BLaER1 treated with 17β-estradiol and CSF1 and Interleukin-3, amounts not matched to agents 10 nM and 100 nM (cell line): ENCODE measurements around the gene LMO1.

ENCODE experiments used
- H3K27ac ChIP-seq, 11 experiments: shearing (Covaris generic); formaldehyde crosslinking; 2 replicates each; pipeline ENCODE4 v1.8.1; 2022
- H3K27me3 ChIP-seq, 11 experiments: shearing (Covaris generic); formaldehyde crosslinking; 2 replicates each; pipeline ENCODE4 v1.8.1; 2022
- H3K36me3 ChIP-seq, 11 experiments: shearing (Covaris generic); formaldehyde crosslinking; 2 replicates each; pipeline ENCODE4 v1.8.1; 2022
- H3K4me1 ChIP-seq, 10 experiments: shearing (Covaris generic); formaldehyde crosslinking; 2 replicates each; pipeline ENCODE4 v1.8.1; 2022
- H3K4me2 ChIP-seq, 11 experiments: shearing (Covaris generic); formaldehyde crosslinking; 2 replicates each; pipeline ENCODE4 v1.8.1; 2022
- H3K4me3 ChIP-seq, 10 experiments: shearing (Covaris generic); formaldehyde crosslinking; 2 replicates each; pipeline ENCODE4 v1.8.1; 2022
- H3K9ac ChIP-seq, 11 experiments: shearing (Covaris generic); formaldehyde crosslinking; 2 replicates each; pipeline ENCODE4 v1.8.1; 2022
- H3K9me3 ChIP-seq, 11 experiments: shearing (Covaris generic); formaldehyde crosslinking; replicated peaks in 1 of 11; 2 replicates each; pipeline ENCODE4 v1.8.1; 2022
- H4K20me1 ChIP-seq, 11 experiments: shearing (Covaris generic); formaldehyde crosslinking; 2 replicates each; pipeline ENCODE4 v1.8.1; 2022
- Cebpa-rat ChIP-seq, 11 experiments: shearing (Covaris generic); IDR thresholded peaks; 2 replicates each; pipeline ENCODE4 v1.8.1; 2022

The LMO1 gene

GRCh38 chr11:8230178-8230859 lies 33.4 kb downstream of the LMO1 start:
- peaks cover 0 to 15% (median 0%) of the 10 kb centered on the region in 11 experiments; a peak in 3 of 22 replicates for H4K20me1 ChIP-seq
- no peak overlapping the region for H3K27ac ChIP-seq
- peaks cover 0 to 10% (median 0%) of the 10 kb centered on the region in 10 experiments; a peak in 4 of 20 replicates for H3K4me1 ChIP-seq
- TF ChIP-seq Cebpa-rat (IDR thresholded peaks at IDR 0.05) = no peak
- H3K27me3 ChIP-seq = no peaks in the 10 kb centered on the region
- no peak overlapping the region for H3K4me3 ChIP-seq
- no peak overlapping the region for H3K4me2 ChIP-seq
- H3K36me3 ChIP-seq = no peaks in the 10 kb centered on the region
- no peaks in the 10 kb centered on the region for H3K9me3 ChIP-seq
- no peak overlapping the region for H3K9ac ChIP-seq

DNA sequence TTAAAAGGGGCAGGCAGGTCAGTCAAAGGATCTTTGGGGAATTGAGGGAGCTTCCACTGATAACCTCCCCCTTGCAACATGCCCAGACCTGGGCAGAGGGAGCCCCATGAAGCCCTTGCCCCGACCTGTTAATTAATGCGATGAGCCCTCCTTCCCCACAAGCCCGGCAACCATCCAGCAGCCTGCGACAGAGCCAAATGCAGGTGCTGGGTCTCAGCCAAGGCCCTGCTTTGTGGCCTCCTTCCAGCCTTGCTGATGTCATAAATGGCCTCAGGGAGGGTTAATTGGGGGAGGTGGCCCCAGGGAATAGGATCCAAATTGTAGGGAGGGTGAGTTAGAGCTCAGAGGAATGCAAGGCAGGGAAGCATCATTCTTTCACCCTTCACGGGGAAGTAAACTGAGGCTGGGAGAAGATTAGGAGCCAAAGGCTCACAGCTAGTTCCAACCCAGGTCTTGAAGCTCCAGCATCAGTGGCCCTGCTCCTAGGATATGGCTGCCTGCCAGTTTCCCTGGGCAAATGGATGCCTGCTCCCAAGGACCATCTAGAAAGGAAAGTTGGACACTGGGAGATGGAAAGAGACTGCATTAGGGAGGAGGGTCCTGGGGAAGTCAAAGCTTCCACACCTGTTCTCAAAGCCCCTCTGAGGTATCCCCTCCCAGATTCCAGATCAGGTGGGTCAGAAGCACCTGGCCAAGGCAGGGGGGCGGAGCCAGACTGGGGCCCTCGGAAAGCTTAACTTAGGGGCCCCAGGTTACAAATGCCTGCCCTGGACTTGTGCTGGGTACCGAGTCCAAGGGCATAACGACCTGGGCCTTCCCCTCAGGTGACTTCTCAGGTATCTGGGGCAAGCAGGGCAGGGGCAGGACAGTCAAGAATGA lies 34.1 kb downstream of the LMO1 start:
- TF ChIP-seq Cebpa-rat (IDR thresholded peaks at IDR 0.05) = no peak
- Histone ChIP-seq H3K4me3 (no peak overlapping the region), H3K4me2 (no peak overlapping the region), H3K9me3 (no peaks in the 10 kb centered on the region), H3K4me1 (peaks cover 0 to 3% (median 0%) of the 10 kb centered on the region in 10 experiments; a peak in 5 of 20 replicates), H3K27me3 (peaks cover 0 to 4% (median 0%) of the 10 kb centered on the region in 11 experiments; a peak in 1 of 22 replicates), H3K9ac (no peak overlapping the region), H4K20me1 (peaks cover 0 to 21% (median 0%) of the 10 kb centered on the region in 11 experiments; a peak in 3 of 22 replicates), H3K27ac (no peak overlapping the region), H3K36me3 (no peaks in the 10 kb centered on the region)

- H3K27me3 ChIP-seq = peaks cover 0 to 8% (median 0%) of the 10 kb centered on the region in 11 experiments; a peak in 4 of 22 replicates
- no peak overlapping the region for H3K9ac ChIP-seq
- no peak overlapping the region for H3K4me3 ChIP-seq
- H3K4me2 ChIP-seq = no peak overlapping the region
- peaks cover 0 to 26% (median 0%) of the 10 kb centered on the region in 11 experiments; a peak in 5 of 22 replicates for H4K20me1 ChIP-seq
- H3K27ac ChIP-seq = no peak overlapping the region
- peaks cover 8 to 15% (median 11%) of the 10 kb centered on the region in 10 experiments for H3K4me1 ChIP-seq
- TF ChIP-seq Cebpa-rat (IDR thresholded peaks at IDR 0.05) = no peak
- no peaks in the 10 kb centered on the region for H3K36me3 ChIP-seq
- H3K9me3 ChIP-seq = no peaks in the 10 kb centered on the region
These were observed 35.4 kb downstream of the LMO1 start for GRCh38 chr11:8228231-8228630.

GRCh38 chr11:8227156-8228152 lies 36.2 kb downstream of the LMO1 start:
- no peak for TF ChIP-seq Cebpa-rat (IDR thresholded peaks at IDR 0.05)
- Histone ChIP-seq H3K9ac (no peak overlapping the region), H3K4me2 (no peak overlapping the region), H3K9me3 (no peaks in the 10 kb centered on the region), H3K27me3 (peaks cover 0 to 8% (median 0%) of the 10 kb centered on the region in 11 experiments; a peak in 4 of 22 replicates), H4K20me1 (peaks cover 0 to 34% (median 0%) of the 10 kb centered on the region in 11 experiments; a peak in 6 of 22 replicates), H3K27ac (no peak overlapping the region), H3K36me3 (no peaks in the 10 kb centered on the region), H3K4me3 (no peak overlapping the region), H3K4me1 (peaks cover 15 to 23% (median 19%) of the 10 kb centered on the region in 10 experiments)

- Histone ChIP-seq H4K20me1 (peaks cover 0 to 32% (median 0%) of the 10 kb centered on the region in 11 experiments; a peak in 6 of 22 replicates), H3K9ac (no peak overlapping the region), H3K27me3 (peaks cover 0 to 24% (median 14%) of the 10 kb centered on the region in 11 experiments; a peak in 14 of 22 replicates), H3K27ac (no peak overlapping the region), H3K36me3 (no peaks in the 10 kb centered on the region), H3K4me1 (peaks cover 17 to 25% (median 20%) of the 10 kb centered on the region in 10 experiments), H3K9me3 (no peaks in the 10 kb centered on the region), H3K4me2 (no peak overlapping the region), H3K4me3 (no peak overlapping the region)
- no peak for TF ChIP-seq Cebpa-rat (IDR thresholded peaks at IDR 0.05)
These were observed 38.1 kb downstream of the LMO1 start for GRCh38 chr11:8225589-8226036.

DNA sequence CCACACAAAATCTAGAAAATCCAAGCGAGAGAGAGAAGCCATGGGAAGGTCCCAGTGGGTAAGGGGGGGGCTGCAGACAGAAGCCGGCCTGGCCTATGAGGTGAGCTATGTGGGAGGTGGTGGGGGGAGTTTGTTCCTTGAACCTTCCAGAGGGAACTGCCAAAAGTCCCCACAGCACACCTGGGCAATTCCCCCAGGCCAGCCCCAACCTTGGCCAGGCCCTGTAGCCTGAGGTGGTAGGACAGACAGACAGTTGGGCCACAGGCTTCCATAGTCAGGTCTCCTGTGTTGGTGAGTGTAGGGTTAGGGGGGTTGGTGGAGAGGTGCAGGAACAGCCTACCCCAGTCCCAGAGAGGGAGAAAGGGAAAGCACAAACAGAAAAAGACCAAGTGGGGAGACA lies 39.0 kb downstream of the LMO1 start:
- no peak for TF ChIP-seq Cebpa-rat (IDR thresholded peaks at IDR 0.05)
- H3K27me3 ChIP-seq = peaks cover 0 to 31% (median 16%) of the 10 kb centered on the region in 11 experiments; a peak in 14 of 22 replicates
- H3K4me2 ChIP-seq = no peak overlapping the region; a peak in 2 of 22 replicates
- H3K36me3 ChIP-seq = no peaks in the 10 kb centered on the region
- H3K9ac ChIP-seq = no peak overlapping the region; a peak in 1 of 22 replicates
- H3K27ac ChIP-seq = no peak overlapping the region
- peaks cover 0 to 32% (median 0%) of the 10 kb centered on the region in 11 experiments; a peak in 6 of 22 replicates for H4K20me1 ChIP-seq
- no peak overlapping the region for H3K4me3 ChIP-seq
- peaks cover 17 to 25% (median 20%) of the 10 kb centered on the region in 10 experiments for H3K4me1 ChIP-seq
- no peaks in the 10 kb centered on the region for H3K9me3 ChIP-seq

- H3K4me3 ChIP-seq = no peak overlapping the region
- TF ChIP-seq Cebpa-rat (IDR thresholded peaks at IDR 0.05) = no peak
- H3K4me1 ChIP-seq = peaks cover 18 to 25% (median 20%) of the 10 kb centered on the region in 10 experiments
- peaks cover 0 to 32% (median 0%) of the 10 kb centered on the region in 11 experiments; a peak in 6 of 22 replicates for H4K20me1 ChIP-seq
- 0 out of 22 replicates have a peak overlapping the region, but pooled peaks of 2 of the 11 experiments have one; percentile 9 to 12 for H3K27ac ChIP-seq
- peak overlapping the region in 1 of 11 experiments; percentile 30; a peak in 2 of 22 replicates for H3K9ac ChIP-seq
- H3K4me2 ChIP-seq = peak overlapping the region in 8 of 11 experiments; percentile 48 to 85 (median 72); a peak in 15 of 22 replicates
- no peaks in the 10 kb centered on the region for H3K36me3 ChIP-seq
- no peaks in the 10 kb centered on the region for H3K9me3 ChIP-seq
- H3K27me3 ChIP-seq = peaks cover 0 to 31% (median 16%) of the 10 kb centered on the region in 11 experiments; a peak in 14 of 22 replicates
These were observed 39.5 kb downstream of the LMO1 start for GRCh38 chr11:8224161-8224591.

DNA sequence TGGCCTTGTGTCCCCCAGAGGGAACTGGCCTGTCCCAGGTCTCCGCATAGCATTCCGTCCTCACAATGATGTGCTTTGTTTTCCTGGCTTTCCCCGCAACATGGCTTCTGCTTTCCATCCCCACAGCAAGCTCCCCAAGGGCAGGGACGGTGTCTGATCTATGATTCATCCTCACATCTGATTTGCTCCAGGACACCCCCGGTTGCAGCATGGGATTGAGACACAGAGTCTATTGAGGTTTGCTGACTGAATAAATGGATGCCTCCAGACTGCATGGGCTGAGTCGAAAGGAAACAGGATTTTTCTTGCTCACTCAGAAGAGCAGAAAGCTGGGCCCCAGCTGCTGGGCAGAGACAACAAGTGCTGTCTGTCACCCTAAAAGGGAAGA lies 40.2 kb downstream of the LMO1 start:
- Histone ChIP-seq H3K27ac (0 out of 22 replicates have a peak overlapping the region, but pooled peaks of 2 of the 11 experiments have one; percentile 9 to 12), H4K20me1 (peaks cover 0 to 30% (median 0%) of the 10 kb centered on the region in 11 experiments; a peak in 6 of 22 replicates), H3K4me3 (no peak overlapping the region), H3K4me2 (peak overlapping the region; percentile 48 to 85 (median 70)), H3K9me3 (no peaks in the 10 kb centered on the region), H3K9ac (peak overlapping the region in 1 of 11 experiments; percentile 30; a peak in 1 of 22 replicates), H3K27me3 (peaks cover 0 to 31% (median 16%) of the 10 kb centered on the region in 11 experiments; a peak in 14 of 22 replicates), H3K4me1 (peaks cover 22 to 28% (median 25%) of the 10 kb centered on the region in 10 experiments), H3K36me3 (no peaks in the 10 kb centered on the region)
- no peak for TF ChIP-seq Cebpa-rat (IDR thresholded peaks at IDR 0.05)
